CD4-positive, alpha-beta memory T cell (primary cell): ENCODE results near the gene CLEC3B. TPM values are rescaled to one million over a fixed set of nuclear protein-coding genes. Genes with fewer than 3 reads are reported as not detected.
"Not testable (repeated sequence)": the region's sequence is repeated elsewhere in the genome, so short reads cannot be mapped to it uniquely, and the experiment has no call there.

Source experiments
- CTCF ChIA-PET: fragments of 350-600 bp; sonication (Branson Sonifier 250); formaldehyde crosslinking; loops from one replicate; lab custom pipeline; 2021; ENCODE audit warnings: inconsistent platforms; ENCODE audit not compliant: partially characterized antibody; lab: Charles Lee
- POLR2A ChIA-PET: fragments of 350-600 bp; sonication (Branson Sonifier 250); formaldehyde crosslinking; loops from one replicate; lab custom pipeline; 2021; ENCODE audit not compliant: partially characterized antibody; lab: Charles Lee
- DNase-seq, 5 donors: peaks; one replicate each; pipeline versions ENCODE4 v3.0.0 to v3.0.0-alpha.2; 2020 to 2022; ENCODE audit warnings: mixed read lengths in 1 of 5
- H3K27ac ChIP-seq: one replicate; pipeline ENCODE4 v1.7.0; 2013; ENCODE audit warnings: low read depth, low read length
- H3K27me3 ChIP-seq: 2 replicates; pipeline ENCODE4 v1.7.0; 2013; ENCODE audit warnings: mild to moderate bottlenecking, low read length, moderate library complexity; ENCODE audit not compliant: insufficient read depth
- H3K36me3 ChIP-seq: 2 replicates; pipeline ENCODE4 v1.7.0; 2013; ENCODE audit warnings: mild to moderate bottlenecking, low read length, moderate library complexity; ENCODE audit not compliant: insufficient read depth
- H3K4me1 ChIP-seq: 2 replicates; pipeline ENCODE4 v1.7.0; 2013; ENCODE audit warnings: mild to moderate bottlenecking, low read length, moderate library complexity; ENCODE audit not compliant: insufficient read depth
- H3K4me3 ChIP-seq, 2 donors: one replicate each; pipeline ENCODE4 v1.7.0; 2013; ENCODE audit warnings: low read length in 2 of 2, mild to moderate bottlenecking in 1 of 2
- H3K9me3 ChIP-seq, 2 donors: one replicate each; pipeline ENCODE4 v1.7.0; 2013; ENCODE audit warnings: low read length in 2 of 2, control low read depth in 1 of 2; ENCODE audit not compliant: control insufficient read depth in 1 of 2
- H3K27ac Mint-ChIP-seq, 7 donors: one replicate each; pipeline ENCODE4 v1.8.0; 2020 to 2021; ENCODE audit warnings: mixed read lengths in 7 of 7, mild to moderate bottlenecking in 6 of 7, inconsistent platforms in 3 of 7, moderate library complexity in 3 of 7
- H3K27me3 Mint-ChIP-seq, 2 donors: one replicate each; pipeline ENCODE4 v1.8.0; 2020 to 2021; ENCODE audit warnings: mixed read lengths in 2 of 2
- H3K36me3 Mint-ChIP-seq, 2 donors: one replicate each; pipeline ENCODE4 v1.8.0; 2020 to 2021; ENCODE audit warnings: mixed read lengths in 2 of 2, inconsistent platforms in 1 of 2, mild to moderate bottlenecking in 1 of 2
- H3K4me1 Mint-ChIP-seq, 4 donors: one replicate each; pipeline ENCODE4 v1.8.0; 2020 to 2021; ENCODE audit warnings: mixed read lengths in 4 of 4, mild to moderate bottlenecking in 1 of 4
- H3K4me3 Mint-ChIP-seq, 8 donors: one replicate each; pipeline ENCODE4 v1.8.0; 2020 to 2021; ENCODE audit warnings: mixed read lengths in 8 of 8, mild to moderate bottlenecking in 7 of 8, moderate library complexity in 6 of 8, inconsistent platforms in 3 of 8
- H3K9me3 Mint-ChIP-seq, 8 donors: one replicate each; pipeline ENCODE4 v1.8.0; 2020 to 2021; ENCODE audit warnings: mixed read lengths in 8 of 8, mild to moderate bottlenecking in 5 of 8, inconsistent platforms in 3 of 8, moderate library complexity in 1 of 8
- intact Hi-C: fragments of 100-400 bp; cut with micrococcal nuclease; formaldehyde crosslinking; loops from one replicate; pipeline ENCODE4 v1.15.1; 2023
- polyA plus RNA-seq, 2 donors: library from polyadenylated mRNA; unstranded; fragments of 300-500 nt; fragmentation: Illumina TruSeq; gene quantifications; one replicate each; pipeline ENCODE4 v1.2.3, GENCODE V29; 2021
- total RNA-seq, 2 experiments: library from RNA; stranded (reverse); gene quantifications; one replicate each; pipeline ENCODE4 v1.2.3, GENCODE V29; 2021

Gene CLEC3B
- 1 to 10 TPM; 1.2 to 1.5 TPM for total RNA-seq
- polyA plus RNA-seq: not detected

DNA sequence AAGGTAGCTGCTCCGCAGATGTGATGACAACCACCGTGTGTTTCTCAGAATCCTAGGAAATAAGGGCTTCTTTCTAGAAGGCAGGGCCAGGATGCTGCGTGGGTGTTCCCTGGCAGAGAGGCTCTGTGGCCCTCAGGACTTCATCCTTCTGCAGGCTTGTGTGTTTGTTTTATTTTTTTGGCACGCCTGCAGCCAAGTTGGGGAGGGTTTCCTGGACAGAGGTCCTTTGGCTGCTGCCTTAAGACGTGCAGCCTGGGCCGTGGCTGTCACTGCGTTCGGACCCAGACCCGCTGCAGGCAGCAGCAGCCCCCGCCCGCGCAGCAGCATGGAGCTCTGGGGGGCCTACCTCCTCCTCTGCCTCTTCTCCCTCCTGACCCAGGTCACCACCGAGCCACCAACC, at the start of gene CLEC3B:
TSS of gene CLEC3B (plus strand) at position 266 of the 400 bp plus-strand sequence. CDS start at position 326, 60 bp downstream.
- H3K9me3 ChIP-seq: no peaks in the 10 kb centered on the region
- CTCF ChIA-PET: interaction anchor here (0.6 to 1.0 kb wide), 2 partner anchors 11 to 375 kb away, joined by 3 read pairs; no protein-coding TSS in a partner anchor
- intact Hi-C loops: no loop called here
- peaks cover 5% of the 10 kb centered on the region for H3K4me1 ChIP-seq
- H3K27ac ChIP-seq: no peak within 1 kb of the TSS
- no peak for DNase-seq
- H3K27me3 ChIP-seq: no peaks in the 10 kb centered on the region
- H3K27ac Mint-ChIP-seq: peak within 1 kb of the TSS in 1 of 7 donors; percentile 57
- H3K4me3 Mint-ChIP-seq: no peak within 1 kb of the TSS
- no peaks in the 10 kb centered on the region for H3K36me3 ChIP-seq
- peaks cover 1 to 6% of the 10 kb centered on the region in 2 donors for H3K27me3 Mint-ChIP-seq
- POLR2A ChIA-PET: no interaction called here
- no peaks in the 10 kb centered on the region for H3K9me3 Mint-ChIP-seq
- H3K4me1 Mint-ChIP-seq: peaks cover 2 to 16% (median 7%) of the 10 kb centered on the region in 4 donors
- no peak within 1 kb of the TSS for H3K4me3 ChIP-seq
- no peaks in the 10 kb centered on the region for H3K36me3 Mint-ChIP-seq

- peak in 1 of 5 donors; percentile 40 for DNase-seq
- ChIA-PET CTCF (interaction anchor here (0.8 to 1.6 kb wide), 3 partner anchors 11 to 229 kb away, joined by 3 to 6 read pairs (median 4); no protein-coding TSS in a partner anchor), POLR2A (no interaction called here)
- no peaks in the 10 kb centered on the region for H3K9me3 ChIP-seq
- no peak overlapping the region for H3K4me3 ChIP-seq
- Mint-ChIP-seq H3K36me3 (peaks cover 9 to 16% of the 10 kb centered on the region in 2 donors), H3K27ac (peak overlapping the region in 4 of 7 donors; percentile 17 to 82 (median 51)), H3K4me3 (peak overlapping the region in 2 of 8 donors; percentile 53 to 57), H3K4me1 (peaks cover 47 to 87% (median 71%) of the 10 kb centered on the region in 4 donors), H3K27me3 (no peaks in the 10 kb centered on the region), H3K9me3 (no peaks in the 10 kb centered on the region)
- H3K4me1 ChIP-seq: peaks cover 72% of the 10 kb centered on the region
- intact Hi-C loops: no loop called here
- no peaks in the 10 kb centered on the region for H3K36me3 ChIP-seq
- H3K27ac ChIP-seq: no peak overlapping the region
- H3K27me3 ChIP-seq: no peaks in the 10 kb centered on the region
These were observed 44.9 kb upstream of the CLEC3B start for GRCh38 chr3:44981220-44981619.

GRCh38 chr3:44981751-44982150, 44.4 kb upstream of the CLEC3B start:
- CTCF ChIA-PET: interaction anchor here (0.8 to 1.6 kb wide), 3 partner anchors 11 to 228 kb away, joined by 3 to 6 read pairs (median 4); no protein-coding TSS in a partner anchor
- DNase-seq: peak in 2 of 5 donors; percentile 42 to 60
- H3K9me3 Mint-ChIP-seq: no peaks in the 10 kb centered on the region
- peaks cover 47 to 82% (median 68%) of the 10 kb centered on the region in 4 donors for H3K4me1 Mint-ChIP-seq
- H3K4me1 ChIP-seq: peaks cover 72% of the 10 kb centered on the region
- H3K36me3 Mint-ChIP-seq: peaks cover 9 to 12% of the 10 kb centered on the region in 2 donors
- no peaks in the 10 kb centered on the region for H3K27me3 Mint-ChIP-seq
- no peak overlapping the region for H3K4me3 ChIP-seq
- no peaks in the 10 kb centered on the region for H3K27me3 ChIP-seq
- POLR2A ChIA-PET: no interaction called here
- peak overlapping the region in 6 of 8 donors; percentile 3 to 74 (median 47) for H3K4me3 Mint-ChIP-seq
- no peak overlapping the region for H3K27ac ChIP-seq
- H3K27ac Mint-ChIP-seq: peak overlapping the region in 6 of 7 donors; percentile 54 to 94 (median 78)
- H3K9me3 ChIP-seq: no peaks in the 10 kb centered on the region
- intact Hi-C loops: no loop called here
- H3K36me3 ChIP-seq: no peaks in the 10 kb centered on the region

GRCh38 chr3:44982817-44983216, 43.3 kb upstream of the CLEC3B start:
- Mint-ChIP-seq H3K9me3 (no peaks in the 10 kb centered on the region), H3K36me3 (peaks cover 9 to 10% of the 10 kb centered on the region in 2 donors), H3K4me1 (peaks cover 45 to 81% (median 63%) of the 10 kb centered on the region in 4 donors), H3K4me3 (peak overlapping the region in 1 of 8 donors; percentile 31), H3K27ac (peak overlapping the region in 2 of 7 donors; percentile 36 to 46), H3K27me3 (no peaks in the 10 kb centered on the region)
- Histone ChIP-seq H3K27ac (no peak overlapping the region), H3K4me1 (peaks cover 61% of the 10 kb centered on the region), H3K9me3 (no peaks in the 10 kb centered on the region), H3K27me3 (no peaks in the 10 kb centered on the region), H3K4me3 (no peak overlapping the region), H3K36me3 (no peaks in the 10 kb centered on the region)
- no peak for DNase-seq
- CTCF ChIA-PET: interaction anchor here (1.6 kb wide), 1 partner anchor 227 kb away, joined by 3 read pairs; no protein-coding TSS in a partner anchor
- POLR2A ChIA-PET: no interaction called here
- intact Hi-C loops: no loop called here

- H3K4me1 Mint-ChIP-seq: peaks cover 45 to 78% (median 62%) of the 10 kb centered on the region in 4 donors
- POLR2A ChIA-PET: no interaction called here
- H3K4me1 ChIP-seq: peaks cover 57% of the 10 kb centered on the region
- H3K36me3 Mint-ChIP-seq: peaks cover 9 to 13% of the 10 kb centered on the region in 2 donors
- H3K27ac Mint-ChIP-seq: peak overlapping the region in 4 of 7 donors; percentile 22 to 53 (median 41)
- no peaks in the 10 kb centered on the region for H3K27me3 Mint-ChIP-seq
- H3K9me3 ChIP-seq: no peaks in the 10 kb centered on the region
- H3K4me3 ChIP-seq: no peak overlapping the region
- CTCF ChIA-PET: interaction anchor here (0.6 to 1.6 kb wide), 5 partner anchors 9 to 676 kb away, joined by 3 to 7 read pairs (median 3); no protein-coding TSS in a partner anchor
- intact Hi-C loops: no loop called here
- no peak for DNase-seq
- no peaks in the 10 kb centered on the region for H3K9me3 Mint-ChIP-seq
- H3K4me3 Mint-ChIP-seq: no peak overlapping the region
- H3K27me3 ChIP-seq: no peaks in the 10 kb centered on the region
- H3K36me3 ChIP-seq: no peaks in the 10 kb centered on the region
- H3K27ac ChIP-seq: no peak overlapping the region
These were observed 42.6 kb upstream of the CLEC3B start for GRCh38 chr3:44983484-44983941.

DNA sequence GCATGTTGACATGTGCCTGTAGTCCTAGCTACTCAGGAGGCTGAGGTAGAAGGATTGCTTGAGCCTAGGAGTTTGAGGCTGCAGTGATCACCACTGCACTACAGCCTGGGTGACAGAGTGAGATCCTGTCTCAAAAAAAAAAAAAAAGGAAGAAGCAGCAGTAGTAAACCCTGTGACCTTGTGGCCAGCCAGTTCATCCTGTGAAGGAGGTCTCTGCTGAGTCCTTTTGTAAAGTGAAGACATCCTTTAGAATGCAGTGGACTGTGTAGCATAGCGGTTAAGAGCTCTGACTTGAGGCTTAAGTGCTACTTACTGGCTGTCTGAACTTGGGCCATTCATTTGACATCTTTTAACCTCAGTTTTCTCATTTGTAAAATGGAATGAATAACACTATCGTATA, 41.8 kb upstream of the CLEC3B start:
- intact Hi-C loops: no loop called here
- Histone ChIP-seq H3K27me3 (no peaks in the 10 kb centered on the region), H3K9me3 (no peaks in the 10 kb centered on the region), H3K27ac (no peak overlapping the region), H3K4me3 (no peak overlapping the region), H3K4me1 (peaks cover 49% of the 10 kb centered on the region), H3K36me3 (no peaks in the 10 kb centered on the region)
- peaks cover 14 to 22% of the 10 kb centered on the region in 2 donors for H3K36me3 Mint-ChIP-seq
- ChIA-PET CTCF (interaction anchor here (0.8 to 1.7 kb wide), 6 partner anchors 7 to 675 kb away, joined by 3 to 7 read pairs (median 4); no protein-coding TSS in a partner anchor), POLR2A (interaction anchor here (1.8 kb wide), 1 partner anchor 8 kb away, joined by 7 read pairs; the partner anchor contains the start of genes EXOSC7 and ZDHHC3)
- H3K4me3 Mint-ChIP-seq: no peak overlapping the region
- no peak for DNase-seq
- H3K4me1 Mint-ChIP-seq: peaks cover 41 to 72% (median 57%) of the 10 kb centered on the region in 4 donors
- H3K27me3 Mint-ChIP-seq: no peaks in the 10 kb centered on the region
- H3K9me3 Mint-ChIP-seq: no peaks in the 10 kb centered on the region
- peak overlapping the region in 1 of 7 donors; percentile 13 for H3K27ac Mint-ChIP-seq

DNA sequence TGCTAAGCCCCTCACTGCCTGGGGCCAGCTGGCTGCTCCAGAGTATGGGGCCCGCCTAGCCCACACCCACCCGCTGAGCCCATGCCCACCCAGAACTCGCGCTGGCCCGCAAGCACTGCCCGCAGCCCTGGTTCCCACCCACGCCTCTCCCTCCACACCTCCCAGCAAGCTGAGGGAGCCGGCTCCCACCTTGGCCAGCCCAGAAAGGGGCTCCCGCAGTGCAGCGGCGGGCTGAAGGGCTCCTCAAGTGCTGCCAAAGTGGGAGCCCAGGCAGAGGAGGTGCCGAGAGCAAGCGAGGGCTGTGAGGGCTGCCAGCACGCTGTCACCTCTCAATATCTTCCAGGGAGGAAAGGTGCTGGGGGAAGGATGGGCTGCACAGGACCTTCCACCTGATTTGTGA, 39.8 kb upstream of the CLEC3B start:
- intact Hi-C loops, H3K27ac Mint-ChIP-seq: not testable (repeated sequence)
- CTCF ChIA-PET: interaction anchor here (1.1 to 1.8 kb wide), 4 partner anchors 8 to 51 kb away, joined by 3 to 8 read pairs (median 4); no protein-coding TSS in a partner anchor

More for the DNA sequence above, 39.8 kb upstream of the CLEC3B start:
- H3K27ac ChIP-seq, H3K36me3 ChIP-seq, H3K4me3 ChIP-seq, H3K4me3 Mint-ChIP-seq, H3K27me3 ChIP-seq, POLR2A ChIA-PET, DNase-seq, H3K9me3 ChIP-seq, H3K9me3 Mint-ChIP-seq, H3K27me3 Mint-ChIP-seq: not testable (repeated sequence)
- peaks cover 38 to 66% (median 53%) of the 10 kb centered on the region in 4 donors for H3K4me1 Mint-ChIP-seq
- peaks cover 41% of the 10 kb centered on the region for H3K4me1 ChIP-seq
- H3K36me3 Mint-ChIP-seq: peaks cover 24 to 41% of the 10 kb centered on the region in 2 donors
